IPS-15b (cell line): Measurements from ENCODE around the gene ARHGAP45.
A peak's percentile ranks its signal among the peaks of the same experiment; 100 is the strongest.

Source experiments
- H3K27me3 ChIP-seq: one replicate; pipeline ENCODE4 v1.6.1; 2013; ENCODE audit warnings: low read length; ENCODE audit not compliant: control insufficient read depth, insufficient read depth
- H3K36me3 ChIP-seq: one replicate; pipeline ENCODE4 v1.6.1; 2013; ENCODE audit warnings: low read length; ENCODE audit not compliant: control insufficient read depth, insufficient read depth
- H3K4me1 ChIP-seq: one replicate; pipeline ENCODE4 v1.6.1; 2013; ENCODE audit warnings: mild to moderate bottlenecking, low read length; ENCODE audit not compliant: control insufficient read depth, insufficient read depth
- H3K4me3 ChIP-seq: one replicate; pipeline ENCODE4 v1.5.1; 2013; ENCODE audit warnings: low read depth, low read length
- H3K9ac ChIP-seq: one replicate; pipeline ENCODE4 v1.6.1; 2013; ENCODE audit warnings: low read depth, mild to moderate bottlenecking, low read length
- H3K9me3 ChIP-seq: one replicate; pipeline ENCODE4 v1.6.1; 2013; ENCODE audit warnings: mild to moderate bottlenecking, low read length; ENCODE audit not compliant: control insufficient read depth, insufficient read depth

ARHGAP45 gene

DNA sequence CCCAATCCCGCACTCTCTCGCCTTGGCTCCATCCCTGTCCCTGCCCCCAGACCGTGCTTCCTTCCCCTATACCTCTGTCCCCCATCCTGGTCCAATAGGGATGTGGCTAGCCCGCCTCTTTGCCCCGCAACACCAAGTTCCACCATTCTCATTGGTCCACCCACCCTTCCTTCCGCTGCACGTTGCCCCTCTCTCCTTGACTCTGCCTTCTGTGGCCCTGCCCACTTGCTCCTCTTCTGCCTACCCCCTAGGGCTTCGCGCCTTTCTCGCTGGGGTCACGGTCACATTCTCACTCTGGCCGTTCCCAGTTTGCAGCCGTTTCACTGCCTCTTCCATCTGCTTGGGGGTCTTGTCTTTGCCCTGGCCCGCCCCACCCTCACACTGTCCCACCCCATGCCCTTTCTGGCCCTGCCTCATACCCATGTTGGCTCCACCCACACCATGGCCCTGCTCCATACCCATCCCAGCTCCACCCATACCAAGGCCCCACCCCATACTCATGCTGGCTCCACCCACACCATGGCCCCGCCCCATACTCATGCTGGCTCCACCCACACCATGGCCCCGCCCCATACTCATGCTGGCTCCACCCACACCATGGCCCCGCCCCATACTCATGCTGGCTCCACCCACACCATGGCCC lies 4.5 kb upstream of the ARHGAP45 start:
- Histone ChIP-seq H3K4me1 (peaks cover 8% of the 10 kb centered on the region), H3K36me3 (peaks cover 8% of the 10 kb centered on the region), H3K9ac (peak overlapping the region; percentile 47), H3K27me3 (peaks cover 3% of the 10 kb centered on the region), H3K4me3 (peak overlapping the region; percentile 37), H3K9me3 (no peaks in the 10 kb centered on the region)

- peak overlapping the region; percentile 52 for H3K4me3 ChIP-seq
These were observed 3.7 kb upstream of the ARHGAP45 start for GRCh38 chr19:1063030-1063908.

DNA sequence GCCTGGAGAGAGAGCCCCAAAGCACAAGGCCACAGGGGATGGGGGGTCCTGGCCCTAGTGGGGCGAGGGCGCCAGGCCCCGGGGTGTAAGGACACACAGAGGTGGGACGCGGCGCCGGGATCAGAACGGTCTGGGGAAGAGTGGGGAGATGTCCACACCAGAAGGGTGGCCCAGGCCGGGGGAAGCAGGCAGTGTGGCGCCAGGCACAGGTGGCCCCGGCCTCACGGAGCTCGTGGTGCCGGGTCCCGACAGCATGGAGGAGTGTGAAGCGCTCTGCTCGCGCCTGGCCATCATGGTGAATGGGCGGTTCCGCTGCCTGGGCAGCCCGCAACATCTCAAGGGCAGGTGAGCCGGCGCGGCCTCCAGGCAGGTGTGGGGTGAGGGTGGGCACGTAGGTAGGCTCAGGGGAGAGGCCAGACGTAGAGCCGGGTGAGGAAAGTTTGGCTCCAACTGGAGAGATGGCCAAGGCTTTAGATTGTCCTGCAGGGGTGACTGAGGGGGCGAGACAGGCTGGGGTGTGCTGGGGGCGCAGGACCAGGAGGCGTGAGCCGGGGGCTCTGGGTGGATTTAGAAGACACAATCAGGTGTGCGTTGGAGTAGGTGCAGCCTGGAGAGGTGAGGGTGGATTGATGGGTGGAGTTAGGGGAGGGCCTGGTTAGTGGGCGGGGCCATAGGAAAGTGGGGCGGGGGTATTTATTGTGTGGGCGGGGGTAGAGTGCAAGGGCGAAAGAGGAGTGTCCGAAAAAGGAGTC lies 2.9 kb upstream of the ARHGAP45 start:
- Histone ChIP-seq H3K9me3 (no peaks in the 10 kb centered on the region), H3K9ac (no peak overlapping the region)

More at GRCh38 chr19:1063030-1063908, 3.7 kb upstream of the ARHGAP45 start:
- Histone ChIP-seq H3K36me3 (peaks cover 8% of the 10 kb centered on the region), H3K9me3 (no peaks in the 10 kb centered on the region), H3K9ac (no peak overlapping the region), H3K27me3 (peaks cover 3% of the 10 kb centered on the region), H3K4me1 (peaks cover 8% of the 10 kb centered on the region)

DNA sequence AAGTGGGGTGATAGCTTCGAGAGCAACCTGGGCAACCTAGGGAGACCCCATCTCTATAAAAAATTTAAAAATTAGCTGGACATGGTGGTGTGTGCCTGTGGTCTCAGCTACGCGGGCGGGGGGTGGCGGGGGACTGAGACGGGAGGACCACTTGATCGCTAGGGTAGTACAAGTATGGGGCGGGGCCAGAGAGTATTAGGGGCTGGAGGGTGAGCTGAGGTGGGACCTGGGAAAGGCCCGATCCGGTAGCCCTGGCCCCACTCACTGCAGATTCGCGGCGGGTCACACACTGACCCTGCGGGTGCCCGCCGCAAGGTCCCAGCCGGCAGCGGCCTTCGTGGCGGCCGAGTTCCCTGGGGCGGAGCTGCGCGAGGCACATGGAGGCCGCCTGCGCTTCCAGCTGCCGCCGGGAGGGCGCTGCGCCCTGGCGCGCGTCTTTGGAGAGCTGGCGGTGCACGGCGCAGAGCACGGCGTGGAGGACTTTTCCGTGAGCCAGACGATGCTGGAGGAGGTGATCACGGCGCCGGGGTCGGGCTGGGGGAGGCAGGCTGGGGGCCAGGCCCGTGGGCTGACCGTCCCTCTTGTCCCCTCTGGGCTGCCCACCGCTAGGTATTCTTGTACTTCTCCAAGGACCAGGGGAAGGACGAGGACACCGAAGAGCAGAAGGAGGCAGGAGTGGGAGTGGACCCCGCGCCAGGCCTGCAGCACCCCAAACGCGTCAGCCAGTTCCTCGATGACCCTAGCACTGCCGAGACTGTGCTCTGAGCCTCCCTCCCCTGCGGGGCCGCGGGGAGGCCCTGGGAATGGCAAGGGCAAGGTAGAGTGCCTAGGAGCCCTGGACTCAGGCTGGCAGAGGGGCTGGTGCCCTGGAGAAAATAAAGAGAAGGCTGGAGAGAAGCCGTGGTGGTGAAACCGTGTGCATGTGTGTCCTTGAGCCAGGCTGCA lies 2.0 kb upstream of the ARHGAP45 start:
- Histone ChIP-seq H3K9me3 (no peaks in the 10 kb centered on the region), H3K4me1 (peaks cover 8% of the 10 kb centered on the region), H3K9ac (peak overlapping the region; percentile 24), H3K4me3 (peak overlapping the region; percentile 52), H3K36me3 (peaks cover 4% of the 10 kb centered on the region), H3K27me3 (peaks cover 3% of the 10 kb centered on the region)

More for the DNA sequence above, 2.9 kb upstream of the ARHGAP45 start:
- Histone ChIP-seq H3K4me1 (peaks cover 8% of the 10 kb centered on the region), H3K27me3 (peaks cover 3% of the 10 kb centered on the region), H3K4me3 (peak overlapping the region; percentile 52), H3K36me3 (peaks cover 4% of the 10 kb centered on the region)

DNA sequence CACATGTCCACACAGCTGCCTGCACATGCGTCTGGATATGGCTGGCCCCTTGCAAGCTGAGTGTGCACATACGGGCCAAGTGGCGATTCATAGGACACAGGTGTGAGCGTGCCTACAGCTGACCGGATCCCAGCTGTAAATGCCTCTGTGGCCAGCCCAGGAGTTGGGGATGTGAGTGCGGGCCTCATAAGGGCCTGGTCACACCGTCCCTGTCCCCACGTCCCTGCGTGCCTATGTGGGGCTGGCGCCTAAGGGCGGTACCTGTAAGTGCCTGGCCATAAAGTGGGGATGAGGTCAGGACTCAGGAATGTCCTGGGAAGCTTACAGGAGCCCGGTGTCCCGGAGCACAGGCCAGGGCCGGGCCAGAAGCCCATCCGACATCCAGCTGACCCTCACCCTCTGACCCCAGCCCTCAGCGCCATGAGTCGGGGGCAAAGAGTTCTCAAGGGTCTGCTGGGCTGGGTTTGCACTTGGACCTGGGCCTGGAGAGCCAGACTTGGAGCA lies 1.3 kb upstream of the ARHGAP45 start:
- Histone ChIP-seq H3K27me3 (peaks cover 3% of the 10 kb centered on the region), H3K4me3 (peak overlapping the region; percentile 52), H3K36me3 (peaks cover 4% of the 10 kb centered on the region), H3K9me3 (no peaks in the 10 kb centered on the region), H3K4me1 (peaks cover 8% of the 10 kb centered on the region), H3K9ac (no peak overlapping the region)

- Histone ChIP-seq H3K9ac (no peak overlapping the region), H3K4me1 (peaks cover 8% of the 10 kb centered on the region), H3K27me3 (peaks cover 3% of the 10 kb centered on the region), H3K36me3 (peaks cover 4% of the 10 kb centered on the region), H3K9me3 (no peaks in the 10 kb centered on the region), H3K4me3 (peak overlapping the region; percentile 48)
These were observed 668 bp upstream of the ARHGAP45 start for GRCh38 chr19:1066251-1066747.

DNA sequence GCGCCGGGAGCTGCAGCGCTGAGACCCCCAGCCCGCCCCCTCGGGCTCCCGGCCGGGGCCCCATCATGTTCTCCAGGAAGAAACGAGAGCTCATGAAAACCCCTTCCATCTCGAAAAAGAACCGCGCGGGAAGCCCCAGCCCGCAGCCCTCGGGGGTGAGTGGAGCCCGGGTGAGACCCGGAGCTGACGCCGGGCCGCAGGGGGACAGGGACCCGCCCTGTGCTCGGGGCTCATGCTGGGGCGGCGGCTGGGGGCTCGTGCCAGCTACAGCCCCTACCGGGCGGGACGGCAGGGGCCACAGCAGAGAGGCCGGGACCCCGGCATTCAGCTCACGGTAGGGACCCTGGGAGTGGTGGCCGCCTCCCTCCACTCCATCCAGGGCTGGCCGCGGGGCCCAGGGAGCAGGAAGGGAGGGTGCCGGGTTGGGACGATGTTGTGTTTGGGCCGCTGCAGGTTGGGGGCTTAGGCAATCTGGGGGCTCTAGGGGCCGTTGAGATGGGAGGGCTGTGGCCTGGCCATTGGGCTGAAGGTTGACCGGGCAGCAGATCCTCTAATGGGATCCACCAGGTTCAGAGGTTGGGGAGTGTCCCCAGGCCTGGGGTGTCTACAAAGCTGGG lies 482 bp downstream of the ARHGAP45 start:
- H3K9me3 ChIP-seq: no peaks in the 10 kb centered on the region
- no peak overlapping the region for H3K9ac ChIP-seq
- H3K27me3 ChIP-seq: peaks cover 3% of the 10 kb centered on the region
- peaks cover 8% of the 10 kb centered on the region for H3K4me1 ChIP-seq
- H3K4me3 ChIP-seq: peak overlapping the region; percentile 35
- no peaks in the 10 kb centered on the region for H3K36me3 ChIP-seq

DNA sequence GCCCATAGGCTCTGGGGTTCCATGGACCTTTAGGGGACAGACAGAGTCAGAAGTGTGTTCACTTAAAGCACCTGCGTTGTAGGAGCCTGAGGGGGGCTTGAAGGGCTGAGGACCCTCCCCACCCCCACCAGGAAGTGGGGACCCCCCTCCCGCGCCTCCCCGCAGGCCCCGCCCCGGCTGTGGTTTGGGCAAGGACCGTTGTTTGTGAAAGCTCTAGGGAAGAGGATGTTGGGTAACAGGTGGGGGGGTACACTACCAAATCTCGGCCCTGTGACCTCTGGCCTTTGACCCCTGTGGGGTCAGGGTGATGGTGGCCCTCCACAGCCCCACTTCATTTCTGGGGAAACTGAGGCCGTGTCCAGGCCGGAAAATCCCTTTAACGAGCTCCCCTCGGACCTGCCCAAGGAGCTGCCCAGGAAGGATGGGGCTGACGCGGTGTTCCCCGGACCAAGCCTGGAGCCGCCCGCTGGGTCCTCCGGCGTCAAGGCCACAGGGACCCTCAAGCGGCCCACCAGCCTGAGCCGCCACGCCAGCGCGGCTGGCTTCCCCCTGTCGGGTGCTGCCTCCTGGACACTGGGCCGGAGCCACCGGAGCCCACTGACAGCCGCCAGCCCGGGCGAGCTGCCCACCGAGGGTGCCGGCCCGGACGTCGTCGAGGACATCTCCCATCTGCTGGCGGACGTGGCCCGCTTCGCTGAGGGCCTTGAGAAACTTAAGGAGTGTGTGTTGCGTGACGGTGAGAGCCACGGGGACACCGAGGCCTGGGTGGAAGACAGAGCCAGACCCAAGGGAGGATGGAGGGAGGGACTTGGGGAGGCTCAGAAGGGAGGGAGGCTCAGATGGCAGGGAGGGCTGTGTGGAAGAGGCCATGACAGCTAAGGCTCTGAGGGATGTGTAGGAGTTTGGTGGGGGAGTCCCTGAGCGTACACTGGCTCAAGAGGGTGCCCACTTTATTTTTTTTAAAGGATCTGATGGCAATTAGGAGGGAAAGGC lies 1.3 kb downstream of the ARHGAP45 start:
- peak overlapping the region; percentile 35 for H3K4me3 ChIP-seq
- H3K36me3 ChIP-seq: peaks cover 2% of the 10 kb centered on the region
- no peaks in the 10 kb centered on the region for H3K9me3 ChIP-seq
- H3K4me1 ChIP-seq: peaks cover 8% of the 10 kb centered on the region
- H3K27me3 ChIP-seq: peaks cover 3% of the 10 kb centered on the region
- H3K9ac ChIP-seq: no peak overlapping the region

DNA sequence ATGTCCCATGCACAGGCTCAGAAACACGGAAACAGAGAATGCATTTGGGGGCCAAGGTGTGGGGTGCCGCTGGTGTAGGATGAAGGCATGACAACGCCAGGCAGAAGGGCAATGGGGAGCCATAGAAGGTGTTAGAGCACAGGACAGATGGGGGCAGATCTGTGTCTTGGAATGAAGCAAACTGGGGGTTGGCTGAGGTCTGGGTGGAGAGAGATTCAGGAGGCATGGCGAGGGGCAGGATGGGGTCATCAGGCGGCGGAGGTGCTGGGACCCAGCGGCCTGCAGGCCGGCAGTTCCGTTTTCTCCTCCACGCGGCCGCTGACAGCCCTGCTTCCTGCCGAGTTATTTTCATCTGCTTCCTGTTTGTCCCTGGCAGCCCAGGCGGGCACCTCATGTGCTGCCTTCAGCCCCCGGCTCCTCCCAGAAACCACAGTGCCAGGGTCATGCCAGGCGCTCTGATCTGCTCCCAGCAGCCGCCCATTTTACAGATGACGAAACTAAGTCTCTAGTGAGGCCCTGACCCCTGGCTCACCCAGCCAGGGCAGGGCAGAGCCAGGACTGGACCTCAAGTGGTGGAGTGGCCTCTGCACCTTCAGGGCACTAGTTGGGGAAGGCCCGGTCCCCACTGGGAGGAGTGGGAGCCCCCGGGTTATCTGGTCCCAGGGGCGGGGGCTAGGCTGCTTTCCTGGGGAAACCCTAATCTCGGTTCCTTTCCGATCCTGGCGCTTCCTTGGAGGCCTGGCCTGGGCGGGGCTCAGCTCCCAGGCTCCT lies 2.2 kb downstream of the ARHGAP45 start:
- H3K4me3 ChIP-seq: no peak overlapping the region
- H3K4me1 ChIP-seq: peaks cover 8% of the 10 kb centered on the region
- peaks cover 3% of the 10 kb centered on the region for H3K27me3 ChIP-seq
- peaks cover 11% of the 10 kb centered on the region for H3K36me3 ChIP-seq
- no peaks in the 10 kb centered on the region for H3K9me3 ChIP-seq
- H3K9ac ChIP-seq: no peak overlapping the region
